CD4-positive, alpha-beta T cell treated with Interleukin-2 at 100 ng/mL for 4 hours (primary cell): ENCODE data around the gene PDS5B.
"Not testable (repeated sequence)": the region's sequence is repeated elsewhere in the genome, so short reads cannot be mapped to it uniquely, and the experiment has no call there.

Source experiments
- DNase-seq: peaks from one replicate; pipeline ENCODE4 v3.0.0-alpha.2; 2020; ENCODE audit warnings: low spot score

The PDS5B gene

DNA sequence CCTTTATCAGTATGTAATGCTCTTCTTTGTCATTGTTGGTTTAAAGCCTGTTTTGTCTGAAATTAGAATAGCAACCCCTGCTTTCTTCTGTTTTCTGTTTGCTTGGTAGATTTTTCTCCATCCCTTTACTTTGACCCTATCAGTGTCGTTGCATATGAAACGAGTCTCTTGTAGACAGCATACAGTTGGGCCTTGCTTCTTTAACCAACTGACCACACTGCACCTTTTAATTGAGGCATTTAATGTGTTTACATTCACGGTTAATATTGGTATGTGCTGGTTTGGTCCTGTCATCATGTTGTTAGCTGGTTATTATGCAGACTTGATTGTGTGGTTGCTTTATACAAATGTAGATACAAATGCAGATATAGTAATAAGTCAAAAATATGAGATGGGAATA is 71.1 kb downstream of the PDS5B start:
- no peak for DNase-seq

DNA sequence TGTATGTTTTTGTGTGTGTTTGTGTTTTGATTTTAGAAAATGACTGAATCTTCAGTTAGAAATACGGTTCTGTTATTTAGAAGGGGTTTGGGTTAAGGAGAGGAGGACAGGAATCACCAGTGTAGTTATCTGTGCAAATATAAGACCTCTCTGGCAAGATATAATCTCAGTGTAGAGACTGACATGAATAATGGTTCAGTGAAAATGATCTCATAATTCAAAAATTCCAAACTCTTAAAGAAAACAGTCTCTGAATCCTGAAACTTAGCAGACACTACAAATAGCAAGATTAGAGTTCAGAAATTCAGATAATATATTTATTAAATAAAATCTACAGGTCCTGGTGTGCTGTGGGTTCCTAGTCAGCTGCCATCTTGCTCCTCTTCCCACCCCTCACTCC is 73.5 kb downstream of the PDS5B start:
- DNase-seq, result no peak

DNA sequence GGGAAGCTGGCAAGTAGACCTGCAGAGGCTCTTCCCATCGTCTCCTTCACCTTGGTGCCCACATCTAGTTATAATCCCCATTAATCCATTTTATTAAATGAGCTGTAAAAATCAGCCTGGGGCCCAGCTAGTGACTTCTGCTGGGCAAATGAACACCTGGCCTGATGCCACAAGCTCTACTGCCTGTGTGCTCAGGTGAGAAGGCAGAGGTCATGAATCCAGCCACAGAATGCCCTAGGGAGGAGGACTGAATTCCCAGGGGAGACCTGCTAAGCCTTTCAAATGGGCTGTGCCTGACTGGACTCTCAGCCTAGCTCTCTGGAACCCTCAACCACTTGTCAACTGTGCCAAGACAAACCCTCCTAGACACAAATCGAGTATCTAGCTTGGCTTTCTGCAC is 74.0 kb downstream of the PDS5B start:
- no peak for DNase-seq

DNA sequence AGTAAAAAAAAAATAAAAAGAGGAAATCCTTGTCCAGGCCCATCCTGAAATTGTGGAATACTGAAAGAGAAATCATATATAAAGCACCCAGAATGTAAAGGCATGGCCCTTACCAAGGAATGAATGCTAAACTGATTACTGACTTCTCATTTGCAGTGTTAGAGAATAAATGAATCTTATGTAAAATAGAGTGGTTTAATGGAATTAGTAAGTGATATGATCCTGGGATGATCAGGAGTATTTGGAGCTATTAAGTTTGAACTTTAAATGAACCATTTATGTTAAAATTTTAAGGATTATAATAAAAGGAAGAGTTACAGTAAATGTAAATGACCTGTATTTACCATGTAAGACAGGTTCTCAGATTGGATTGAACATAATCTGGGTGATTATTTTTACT is 75.4 kb downstream of the PDS5B start:
- DNase-seq, result no peak

DNA sequence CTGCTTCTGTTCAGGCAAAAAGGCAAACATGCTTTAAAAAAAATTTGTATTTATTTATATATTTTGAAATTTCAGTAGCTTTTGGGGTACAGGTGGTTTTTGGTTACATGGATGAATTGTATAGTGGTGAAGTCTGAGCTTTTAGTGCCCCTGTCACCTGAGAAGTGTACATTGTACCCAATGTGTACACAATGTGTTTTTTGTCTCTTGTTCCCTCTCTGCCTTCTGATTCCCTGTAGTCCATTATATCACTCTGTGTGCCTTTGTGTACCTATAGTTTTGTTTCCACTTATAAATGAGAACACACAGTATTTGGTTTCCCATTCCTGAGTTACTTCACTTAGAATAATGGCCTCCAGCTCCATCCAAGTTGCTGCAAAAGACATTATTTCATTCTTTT is 77.4 kb downstream of the PDS5B start:
- DNase-seq, result no peak

DNA sequence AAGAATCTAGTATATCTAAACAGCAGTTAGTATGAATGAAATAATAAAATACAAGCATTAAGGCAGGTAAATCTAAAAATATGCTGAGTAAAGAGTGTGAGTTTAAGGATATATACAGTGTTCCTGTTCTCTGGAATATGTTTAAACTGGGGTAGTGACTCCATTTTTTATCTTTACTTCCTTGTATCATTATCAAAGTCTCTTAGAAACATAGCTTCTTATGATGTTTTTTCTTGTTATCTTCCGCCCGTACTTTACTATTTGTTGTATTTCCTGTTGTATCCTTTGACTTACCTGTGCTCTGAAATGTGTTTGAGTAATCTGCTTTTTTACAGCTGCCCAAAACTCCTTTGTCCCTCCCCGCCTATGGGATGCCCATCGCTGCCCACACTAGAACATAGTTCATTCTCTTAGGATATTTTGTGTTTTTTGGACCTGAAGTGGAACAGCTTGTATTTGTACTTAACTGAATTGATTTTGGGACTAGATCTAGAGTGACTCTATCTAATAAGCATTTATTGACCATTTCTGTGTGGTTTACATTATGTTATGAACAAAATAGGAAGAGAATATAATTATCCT is 80.8 kb downstream of the PDS5B start:
- no peak for DNase-seq

DNA sequence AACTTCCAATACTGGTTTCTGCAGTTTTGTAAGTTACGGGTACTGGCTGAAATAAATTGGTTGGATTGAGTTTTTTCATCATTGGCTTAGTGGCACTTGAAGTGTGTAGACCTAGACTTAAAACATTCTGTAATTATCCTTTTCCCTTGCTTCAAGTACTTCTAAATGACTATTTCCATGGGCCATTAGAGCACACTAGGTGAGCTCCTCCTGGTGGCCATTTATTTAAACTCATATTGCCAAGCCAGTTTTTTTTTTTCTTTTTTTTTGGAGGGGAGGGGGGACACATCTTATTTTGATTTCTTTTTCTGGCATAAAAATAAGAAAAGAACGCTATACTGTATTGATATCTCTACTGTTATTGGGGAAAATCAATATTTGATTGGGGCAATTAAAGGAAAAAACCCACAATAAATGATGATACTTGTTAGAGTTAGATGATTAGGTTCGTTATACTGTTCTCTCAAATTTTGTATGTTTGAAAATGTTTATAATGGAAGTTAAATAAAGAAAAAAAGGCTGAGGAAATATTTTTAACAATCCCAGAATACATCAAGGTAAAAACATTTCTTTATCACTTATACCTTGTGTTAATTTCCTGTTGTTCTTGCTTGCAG is 82.9 kb downstream of the PDS5B start:
- DNase-seq, result peak; percentile 47

DNA sequence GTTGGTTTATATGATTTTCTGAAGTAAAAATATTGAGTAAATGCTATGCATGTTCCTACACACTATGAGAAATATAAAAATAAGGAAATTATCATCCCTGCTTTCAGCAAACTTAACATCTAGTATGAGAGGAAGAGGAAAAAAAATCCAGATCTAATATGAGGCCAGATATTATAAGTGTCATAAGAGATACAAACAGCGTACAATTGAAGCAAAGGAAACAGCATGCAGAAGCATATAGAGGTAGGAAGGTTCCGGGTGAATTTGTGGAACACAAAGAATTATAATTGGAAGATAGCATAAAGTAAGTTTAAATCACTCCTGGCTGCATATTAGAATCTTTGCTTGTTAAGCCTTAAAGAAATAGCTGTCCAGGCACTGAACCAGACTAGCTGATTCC is 88.3 kb downstream of the PDS5B start:
- DNase-seq, result no peak

DNA sequence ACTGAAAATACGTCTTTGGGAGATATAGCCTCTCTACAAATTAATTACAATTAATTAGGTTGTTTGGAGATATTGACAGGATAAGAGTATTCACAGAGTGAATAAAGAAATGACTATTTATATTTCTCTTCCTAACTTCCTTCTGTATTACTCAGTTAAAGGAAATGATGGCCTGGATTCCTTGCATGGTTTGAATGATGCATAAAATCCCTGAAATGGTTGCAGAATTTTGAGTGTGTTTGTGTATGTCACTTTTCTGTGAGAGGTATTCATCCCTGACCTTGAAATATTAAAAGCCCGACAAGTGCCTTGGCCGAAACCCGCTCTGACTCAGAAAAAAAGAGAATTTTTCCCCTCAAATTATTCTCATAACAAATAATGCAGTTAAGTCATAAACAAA is 90.0 kb downstream of the PDS5B start:
- no peak for DNase-seq

DNA sequence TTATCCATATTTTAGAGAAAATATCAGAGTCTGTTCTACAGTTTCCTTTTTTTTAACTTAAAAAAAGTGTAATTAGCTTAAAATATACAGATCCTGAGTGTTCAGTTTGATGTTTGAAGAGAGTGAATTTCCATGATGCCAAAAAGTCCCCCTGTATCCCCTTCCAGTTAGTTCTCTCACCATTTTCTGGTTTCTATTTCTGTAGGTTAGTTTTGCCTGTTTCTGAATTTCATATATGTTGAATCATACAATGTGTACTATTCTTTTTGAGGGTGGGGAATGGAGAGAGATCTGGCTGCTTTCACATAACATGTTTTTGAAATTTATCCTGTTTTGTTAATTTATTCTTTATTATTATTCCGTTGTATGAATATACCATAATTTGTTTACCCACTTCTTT is 95.9 kb downstream of the PDS5B start:
- no peak for DNase-seq

DNA sequence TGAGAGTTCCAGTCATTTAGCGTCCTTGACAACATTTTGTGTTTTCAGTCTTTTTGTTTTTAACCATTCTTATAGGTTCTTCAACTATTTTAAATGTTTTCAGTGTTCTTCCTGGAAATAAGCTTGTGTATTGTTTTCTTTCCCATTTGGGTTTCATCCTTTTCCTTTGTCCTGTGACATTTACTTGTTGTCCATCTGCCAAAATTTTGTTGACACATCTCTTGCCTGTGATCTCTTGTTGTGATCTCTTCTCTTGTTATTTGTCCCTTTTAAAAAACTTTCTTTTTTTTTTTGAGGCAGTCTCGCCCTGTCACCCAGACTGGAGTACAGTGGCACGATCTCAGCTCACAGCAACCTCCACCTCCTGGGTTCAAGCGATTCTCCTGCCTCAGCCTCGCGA is 96.5 kb downstream of the PDS5B start:
- DNase-seq, result no peak

DNA sequence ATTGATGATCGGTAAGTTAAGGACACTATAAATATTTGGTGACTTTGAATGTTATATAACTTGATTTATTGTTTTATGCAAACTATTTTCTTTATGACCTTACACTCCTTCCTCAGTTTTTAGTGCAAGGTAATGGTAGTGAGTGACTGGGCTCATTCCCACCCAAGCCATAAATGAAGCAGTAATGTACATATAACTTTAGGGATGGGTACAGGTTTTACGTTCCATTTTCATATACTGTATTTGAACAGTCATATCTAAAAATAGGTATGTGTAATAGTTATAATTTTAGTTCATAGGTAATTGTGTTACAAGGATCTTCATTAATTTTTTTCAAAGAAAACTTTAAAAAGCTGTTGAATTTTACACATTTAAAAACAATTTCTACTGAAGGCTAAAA is 101.0 kb downstream of the PDS5B start:
- DNase-seq, result no peak

DNA sequence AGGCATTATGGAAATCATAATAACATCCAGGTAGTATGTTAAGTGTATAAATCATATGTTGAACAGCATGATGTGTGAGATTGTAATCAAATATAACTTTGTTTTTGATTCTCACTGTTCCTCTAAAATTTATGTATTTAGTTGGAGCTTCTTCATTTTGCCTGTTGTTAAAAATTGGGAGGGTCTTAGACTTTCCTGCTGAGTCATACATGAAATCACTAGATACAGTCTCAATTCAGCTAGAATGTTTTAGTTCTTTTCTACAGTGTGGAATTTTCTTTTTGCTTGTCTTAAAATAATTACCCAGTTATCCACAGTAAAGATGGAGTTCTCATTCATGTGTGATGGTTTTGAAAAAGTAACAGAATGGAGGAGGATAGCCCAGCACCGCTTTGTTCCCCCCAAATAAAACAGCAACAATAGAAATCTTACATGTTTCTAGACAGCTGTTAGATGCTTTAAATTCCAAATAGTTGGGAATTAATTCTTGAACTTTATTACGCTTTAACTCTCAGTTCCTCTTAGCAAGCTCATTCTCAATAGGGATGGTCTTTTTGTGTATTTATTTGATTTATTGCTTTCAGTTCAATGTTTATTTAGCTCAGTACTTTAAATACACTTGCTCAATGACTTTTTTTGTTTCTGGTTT is 109.5 kb downstream of the PDS5B start:
- no peak for DNase-seq

DNA sequence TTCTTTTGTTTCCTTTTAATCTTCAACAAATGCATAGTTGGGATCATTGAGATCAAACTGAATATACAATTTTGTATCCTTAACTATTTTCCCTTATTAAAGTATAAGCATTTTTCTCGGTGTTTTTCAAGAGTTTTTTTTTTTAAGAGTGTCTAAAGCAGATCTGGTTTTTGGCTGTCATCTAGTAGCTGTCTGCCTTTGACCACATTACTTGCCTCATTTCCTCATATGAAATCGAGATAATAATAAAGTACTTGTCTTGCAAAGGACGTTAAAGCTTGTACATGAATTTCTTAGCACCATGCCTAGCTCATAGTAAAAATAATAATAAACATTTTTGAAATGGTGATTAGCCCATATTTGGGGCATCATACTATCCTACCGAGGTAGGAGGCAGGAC is 121.2 kb downstream of the PDS5B start:
- no peak for DNase-seq

DNA sequence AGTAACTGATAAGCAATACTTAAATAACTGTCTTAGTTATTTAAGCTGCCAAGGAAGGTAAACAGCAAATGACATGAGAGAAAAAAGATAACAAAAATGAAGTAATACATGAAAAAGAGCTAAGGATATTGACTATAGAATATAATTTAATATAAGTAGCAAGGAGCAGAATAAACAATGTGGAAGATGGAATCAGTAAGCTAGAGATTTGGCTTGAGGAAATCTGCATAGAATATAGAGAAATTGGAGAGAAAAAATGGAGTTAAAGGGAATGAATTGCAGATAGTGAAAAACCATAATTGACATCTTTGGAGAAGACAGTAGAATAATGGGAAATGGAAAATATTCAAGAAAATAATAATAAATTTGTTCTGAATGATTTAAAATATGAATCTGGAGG is 127.1 kb downstream of the PDS5B start:
- no peak for DNase-seq

DNA sequence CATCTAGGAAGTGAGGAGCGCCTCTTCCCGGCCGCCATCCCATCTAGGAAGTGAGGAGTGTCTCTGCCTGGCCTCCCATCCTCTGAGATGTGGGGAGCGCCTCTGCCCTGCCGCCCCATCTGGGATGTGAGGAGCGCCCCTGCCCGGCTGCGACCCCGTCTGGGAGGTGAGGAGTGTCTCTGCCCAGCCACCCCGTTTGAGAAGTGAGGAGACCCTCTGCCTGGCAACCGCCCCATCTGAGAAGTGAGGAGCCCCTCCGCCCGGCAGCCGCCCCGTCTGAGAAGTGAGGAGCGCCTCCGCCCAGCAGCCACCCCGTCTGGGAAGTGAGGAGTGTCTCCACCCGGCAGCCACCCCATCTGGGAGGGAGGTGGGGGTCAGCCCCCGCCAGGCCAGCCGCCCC is 129.9 kb downstream of the PDS5B start:
- not testable (repeated sequence) for DNase-seq

DNA sequence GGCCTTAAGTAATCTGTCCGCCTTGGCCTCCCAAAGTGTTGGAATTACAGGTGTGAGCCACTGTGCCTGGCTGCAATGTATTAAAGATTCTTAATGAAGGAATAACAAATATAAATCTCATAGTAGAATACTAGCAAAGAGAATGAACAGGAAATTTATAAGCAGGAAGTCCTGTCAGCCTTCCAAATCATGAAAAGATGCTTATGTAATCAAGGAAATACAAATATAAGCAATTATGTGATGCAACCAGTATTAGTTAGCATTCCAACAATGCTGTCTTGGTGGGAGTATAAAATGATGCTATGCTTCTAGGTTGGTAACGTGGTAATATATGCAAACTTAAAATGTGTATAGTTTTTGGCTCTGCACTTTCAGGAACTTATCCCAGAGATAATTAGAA is 133.8 kb downstream of the PDS5B start:
- no peak for DNase-seq

DNA sequence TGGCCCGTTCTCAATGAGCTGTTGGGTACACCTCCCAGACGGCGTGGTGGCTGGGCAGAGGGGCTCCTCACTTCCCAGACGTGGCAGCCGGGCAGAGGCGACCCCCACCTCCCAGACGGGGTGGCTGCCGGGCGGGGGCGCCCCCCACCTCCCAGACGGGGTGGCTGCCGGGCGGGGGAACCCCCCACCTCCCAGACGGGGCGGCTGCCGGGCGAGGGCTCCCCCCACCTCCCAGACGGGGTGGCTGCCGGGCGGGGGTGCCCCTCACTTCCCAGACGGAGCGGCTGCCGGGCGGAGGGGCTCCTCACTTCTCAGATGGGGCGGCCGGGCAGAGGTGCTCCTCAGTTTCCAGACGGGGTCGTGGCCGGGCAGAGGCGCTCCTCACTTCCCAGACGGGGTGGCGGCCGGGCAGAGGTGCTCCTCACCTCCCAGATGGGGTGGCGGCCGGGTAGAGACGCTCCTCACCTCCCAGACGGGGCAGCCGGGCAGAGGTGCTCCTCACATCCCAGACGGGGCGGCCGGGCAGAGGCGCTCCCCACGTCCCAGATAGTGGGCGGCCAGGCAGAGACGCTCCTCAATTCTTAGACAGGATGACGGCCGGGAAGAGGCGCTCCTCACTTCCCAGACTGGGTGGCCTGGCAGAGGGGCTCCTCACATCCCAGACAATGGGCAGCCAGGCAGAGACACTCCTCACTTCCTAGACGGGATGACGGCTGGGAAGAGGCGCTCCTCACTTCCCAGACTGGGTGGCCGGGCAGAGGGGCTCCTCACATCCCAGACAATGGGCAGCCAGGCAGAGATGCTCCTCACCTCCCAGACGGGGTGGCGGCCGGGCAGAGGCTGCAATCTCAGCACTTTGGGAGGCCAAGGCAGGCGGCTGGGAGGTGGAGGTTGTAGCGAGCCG is 135.1 kb downstream of the PDS5B start:
- not testable (repeated sequence) for DNase-seq

DNA sequence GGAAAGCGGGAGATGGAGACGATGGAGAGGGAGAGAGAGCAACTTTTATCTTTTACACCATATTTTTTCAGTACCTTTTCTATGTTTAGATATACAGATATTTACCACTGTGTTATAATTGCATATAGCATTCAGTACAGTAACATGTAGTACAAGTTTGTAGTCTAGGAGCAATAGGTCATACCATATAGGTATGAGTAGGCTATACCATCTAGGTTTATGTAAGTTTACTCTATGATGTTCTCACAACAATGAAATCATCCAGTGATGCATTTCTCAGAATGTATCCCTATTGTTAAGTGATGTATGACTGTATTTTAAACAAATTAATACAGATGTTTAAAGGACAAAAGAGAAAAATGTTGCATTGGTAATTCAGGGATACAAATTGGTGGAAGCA is 136.1 kb downstream of the PDS5B start:
- no peak for DNase-seq

DNA sequence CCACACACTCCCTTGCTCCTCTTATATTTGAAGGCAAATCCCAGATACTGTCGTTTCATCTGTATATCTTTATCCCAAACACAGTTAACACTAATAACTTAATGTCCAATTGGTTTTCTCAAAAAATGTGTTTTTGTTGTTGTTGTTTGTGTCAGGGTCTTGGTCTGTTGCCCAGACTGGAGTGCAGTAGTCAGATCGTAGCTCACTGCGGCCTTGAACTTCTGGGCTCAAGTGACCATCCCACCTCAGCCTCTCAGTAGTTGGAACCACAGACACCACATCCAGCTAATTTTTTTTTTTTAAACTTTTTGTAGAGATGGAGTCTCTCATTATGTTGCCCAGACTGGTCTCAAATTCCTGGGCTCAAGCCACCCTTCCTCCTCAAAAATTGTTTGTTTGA is 137.7 kb downstream of the PDS5B start:
- DNase-seq, result no peak

DNA sequence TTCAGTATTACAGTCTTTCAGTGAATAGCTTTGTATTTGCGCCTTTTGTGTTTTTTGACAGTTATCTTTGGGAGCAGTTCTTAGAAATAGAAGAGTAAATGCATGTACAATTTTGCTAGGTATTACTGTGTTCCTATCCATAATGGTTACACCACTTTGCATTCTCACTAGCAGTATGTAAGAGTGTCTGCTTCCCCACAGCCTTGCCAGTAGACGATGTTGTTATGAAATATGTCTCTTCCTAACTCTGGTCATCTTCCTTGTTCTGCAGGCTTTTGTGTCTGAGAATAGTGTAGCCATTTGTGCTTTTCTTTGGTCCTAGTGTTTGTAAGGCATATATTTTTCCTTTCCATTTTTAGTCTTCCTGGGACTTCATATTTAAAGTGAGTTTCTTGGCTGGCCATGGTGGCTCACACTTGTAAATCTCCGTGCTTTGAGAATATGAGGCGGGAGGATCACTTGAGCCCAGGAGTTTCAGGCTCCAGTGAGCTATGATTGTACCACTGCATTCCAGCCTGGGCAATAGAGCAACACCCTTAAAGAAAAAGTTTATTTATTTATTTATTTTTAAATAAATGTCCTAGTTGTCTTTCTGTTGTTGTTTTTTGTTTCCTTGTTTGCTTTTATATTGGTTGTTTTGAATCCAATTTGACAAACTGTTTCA is 140.3 kb downstream of the PDS5B start:
- DNase-seq, result no peak

DNA sequence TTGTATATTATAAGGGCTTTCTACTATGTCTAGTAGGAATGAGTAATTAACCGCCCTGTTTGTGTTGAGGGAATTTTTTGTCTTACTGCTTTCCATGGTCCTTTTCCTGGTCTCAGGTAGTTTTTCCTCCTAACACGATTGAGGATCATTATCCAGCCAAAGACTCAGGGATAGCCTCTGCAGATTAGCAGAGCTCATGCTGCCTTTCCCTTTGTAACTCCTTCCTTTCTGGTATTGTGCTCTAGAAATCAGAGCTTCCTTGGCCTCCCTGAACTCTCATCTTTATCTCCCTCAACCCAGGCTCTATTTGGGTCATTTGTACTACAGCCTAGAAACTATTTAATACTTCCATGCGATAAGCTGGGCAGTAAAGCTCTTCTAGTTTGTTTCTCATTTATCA is 142.1 kb downstream of the PDS5B start:
- DNase-seq, result no peak
